ENCODE results near the gene HLA-DPA1.

The HLA-DPA1 gene

GRCh38 chr6:33079580-33079979 lies 6.1 kb upstream of the HLA-DPA1 start:
- no peak overlapping the region for H3K27ac ChIP-seq

DNA sequence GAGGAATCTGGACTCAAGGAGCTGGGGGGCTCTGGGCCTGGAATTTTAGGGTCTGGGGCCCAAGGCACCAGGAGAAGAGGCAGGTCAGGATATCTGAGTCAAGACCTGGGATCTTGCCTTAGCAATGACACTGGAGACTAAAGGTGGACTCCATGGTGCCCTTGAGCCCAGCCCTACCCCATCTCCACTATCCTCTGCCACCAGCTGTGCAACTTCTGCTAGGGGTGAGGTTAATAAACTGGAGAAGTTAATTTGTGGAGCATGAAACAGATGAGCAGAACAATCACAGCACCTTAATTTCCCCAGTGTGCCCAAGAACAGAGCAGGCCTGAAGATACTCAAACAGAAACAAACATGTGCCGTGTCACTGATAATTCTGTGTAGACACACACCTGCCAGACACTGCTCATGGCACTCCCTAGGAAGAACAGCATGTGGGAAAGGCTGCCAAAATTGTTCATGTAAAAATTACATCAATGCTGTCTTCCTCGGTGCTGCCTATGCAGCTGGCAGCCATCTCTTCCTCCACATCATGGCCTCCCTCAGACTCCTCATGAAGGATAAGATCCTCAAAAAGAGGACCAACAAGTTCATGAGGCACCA lies 5.6 kb upstream of the HLA-DPA1 start:
- TF ChIP-seq ZFX (IDR thresholded peaks at IDR 0.05; ENCODE audit: borderline replicate concordance): no peak
- TF ChIP-seq, protein P1, sequence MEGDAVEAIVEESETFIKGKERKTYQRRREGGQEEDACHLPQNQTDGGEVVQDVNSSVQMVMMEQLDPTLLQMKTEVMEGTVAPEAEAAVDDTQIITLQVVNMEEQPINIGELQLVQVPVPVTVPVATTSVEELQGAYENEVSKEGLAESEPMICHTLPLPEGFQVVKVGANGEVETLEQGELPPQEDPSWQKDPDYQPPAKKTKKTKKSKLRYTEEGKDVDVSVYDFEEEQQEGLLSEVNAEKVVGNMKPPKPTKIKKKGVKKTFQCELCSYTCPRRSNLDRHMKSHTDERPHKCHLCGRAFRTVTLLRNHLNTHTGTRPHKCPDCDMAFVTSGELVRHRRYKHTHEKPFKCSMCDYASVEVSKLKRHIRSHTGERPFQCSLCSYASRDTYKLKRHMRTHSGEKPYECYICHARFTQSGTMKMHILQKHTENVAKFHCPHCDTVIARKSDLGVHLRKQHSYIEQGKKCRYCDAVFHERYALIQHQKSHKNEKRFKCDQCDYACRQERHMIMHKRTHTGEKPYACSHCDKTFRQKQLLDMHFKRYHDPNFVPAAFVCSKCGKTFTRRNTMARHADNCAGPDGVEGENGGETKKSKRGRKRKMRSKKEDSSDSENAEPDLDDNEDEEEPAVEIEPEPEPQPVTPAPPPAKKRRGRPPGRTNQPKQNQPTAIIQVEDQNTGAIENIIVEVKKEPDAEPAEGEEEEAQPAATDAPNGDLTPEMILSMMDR (IDR thresholded peaks at IDR 0.05): no peak
- no peak overlapping the region for H3K27ac ChIP-seq

More at GRCh38 chr6:33079580-33079979, 6.1 kb upstream of the HLA-DPA1 start:
- no peak for TF ChIP-seq ZFX (IDR thresholded peaks at IDR 0.05; ENCODE audit: borderline replicate concordance)
- TF ChIP-seq, protein P1 (IDR thresholded peaks at IDR 0.05): no peak

DNA sequence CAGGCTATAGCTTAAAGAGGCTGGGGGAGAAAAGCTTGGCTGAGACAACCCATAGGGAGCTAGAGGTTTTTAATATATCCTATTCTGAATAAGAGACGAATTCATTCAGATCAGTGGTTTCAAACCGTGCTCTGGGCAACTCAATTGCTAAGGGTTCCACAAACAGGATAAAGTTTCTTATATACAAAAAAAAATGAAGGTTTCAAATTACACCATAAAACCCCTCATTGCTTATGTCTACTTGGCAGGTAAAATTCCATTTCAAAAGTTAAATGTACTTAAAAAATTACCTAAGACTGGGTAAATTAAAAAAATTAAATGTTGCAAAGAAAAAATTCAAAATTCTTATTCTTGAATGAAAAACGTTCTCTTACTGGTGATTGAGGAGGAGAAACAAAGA lies 5.0 kb upstream of the HLA-DPA1 start:
- TF ChIP-seq, protein P1 (IDR thresholded peaks at IDR 0.05): no peak
- TF ChIP-seq ZFX (IDR thresholded peaks at IDR 0.05; ENCODE audit: borderline replicate concordance): no peak
- no peak overlapping the region for H3K27ac ChIP-seq

DNA sequence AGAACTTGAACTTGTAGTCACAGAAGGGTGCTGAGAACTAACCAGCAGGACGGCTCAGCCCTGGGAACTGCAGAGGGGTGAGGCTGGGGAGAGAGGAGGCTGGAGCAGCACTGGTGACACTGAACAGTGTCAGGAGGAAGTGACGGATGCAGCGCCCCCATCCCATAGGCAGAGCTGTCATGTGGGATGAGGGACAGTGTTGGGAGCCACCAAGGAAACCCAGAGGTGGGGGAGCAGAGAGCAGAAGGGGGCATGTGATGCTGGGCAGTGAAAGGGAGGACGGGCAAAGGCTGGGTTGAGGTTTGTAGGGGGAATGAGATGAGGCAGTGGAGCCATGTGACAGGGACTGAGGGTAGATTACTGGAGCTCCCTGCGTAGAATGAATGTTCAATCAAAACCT lies 4.5 kb upstream of the HLA-DPA1 start:
- H3K27ac ChIP-seq: no peak overlapping the region
- TF ChIP-seq ZFX (IDR thresholded peaks at IDR 0.05; ENCODE audit: borderline replicate concordance): no peak
- TF ChIP-seq, protein P1 (IDR thresholded peaks at IDR 0.05): no peak

DNA sequence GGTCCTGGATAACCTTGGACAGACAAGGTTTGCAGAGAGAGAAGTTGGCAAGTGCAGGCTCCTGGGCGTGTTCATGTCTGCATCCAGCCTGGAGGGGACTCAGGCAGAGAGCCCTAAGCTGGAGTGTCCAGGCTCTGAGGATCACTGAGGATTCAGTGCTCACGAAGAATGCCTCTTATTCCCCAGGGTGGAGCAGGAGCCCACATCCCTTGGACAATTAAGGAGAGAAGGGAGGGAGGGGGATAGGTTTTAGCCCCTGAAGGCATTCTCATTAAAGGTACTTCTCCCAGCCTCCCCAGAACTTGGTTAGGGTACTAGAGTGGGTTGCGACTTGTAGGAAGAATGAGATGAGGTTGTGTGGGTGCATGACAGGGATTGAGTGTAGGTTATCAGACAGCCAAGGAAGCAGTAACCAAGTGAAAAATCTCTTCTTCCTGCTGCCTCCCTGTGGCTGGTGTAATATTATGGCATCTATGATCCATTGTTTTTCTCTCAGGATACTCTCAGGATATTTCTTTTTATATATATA lies 3.0 kb upstream of the HLA-DPA1 start:
- no peak for TF ChIP-seq ZFX (IDR thresholded peaks at IDR 0.05; ENCODE audit: borderline replicate concordance)
- TF ChIP-seq, protein P1 (IDR thresholded peaks at IDR 0.05): no peak
- no peak overlapping the region for H3K27ac ChIP-seq

- H3K27ac ChIP-seq: no peak within 1 kb of the TSS
Measured at GRCh38 chr6:33075568-33076405, 2.3 kb upstream of the HLA-DPA1 start, which contains the start of gene HLA-DPB1. TSS of gene HLA-DPB1 (plus strand) at chr6:33075990. CDS start at chr6:33076042, 52 bp downstream.

More at GRCh38 chr6:33075568-33076405, 2.3 kb upstream of the HLA-DPA1 start, which contains the start of gene HLA-DPB1:
- TF ChIP-seq, protein P1 (IDR thresholded peaks at IDR 0.05): no peak
- no peak for TF ChIP-seq ZFX (IDR thresholded peaks at IDR 0.05; ENCODE audit: borderline replicate concordance)
